ENCODE results near the gene GTF2F2. TPM values are rescaled to one million over a fixed set of nuclear protein-coding genes. Genes with fewer than 3 reads are reported as not detected.

GTF2F2 gene
- total and polyA plus RNA-seq, 7 donors = 18.5 to 32.7 (median 28.5) TPM

DNA sequence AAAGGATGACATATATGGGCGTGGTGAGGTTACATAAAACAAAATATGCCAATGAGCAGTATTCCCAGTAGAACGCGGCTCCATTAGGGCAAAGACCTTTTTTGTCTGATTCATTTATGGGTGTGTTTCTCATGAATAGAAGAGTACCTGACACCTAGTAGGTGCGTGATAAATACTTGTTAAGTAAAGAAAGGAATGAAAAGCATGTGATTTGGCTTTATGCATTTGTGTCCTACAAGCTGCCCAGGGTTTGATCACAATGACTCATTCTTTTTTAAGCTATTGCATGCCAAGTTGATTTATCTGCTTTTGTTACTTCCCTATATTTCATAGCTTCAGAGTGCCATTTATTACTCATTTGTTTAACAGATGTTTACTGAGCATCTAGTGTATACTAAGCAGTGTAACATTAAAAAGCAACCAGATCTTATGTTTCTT is 99.6 kb downstream of the GTF2F2 start:
- Histone ChIP-seq H3K4me1 (peaks cover 0 to 51% (median 40%) of the 10 kb centered on the region in 4 donors), H3K27me3 (no peaks in the 10 kb centered on the region), H3K36me3 (no peaks in the 10 kb centered on the region), H3K27ac (peak overlapping the region in 3 of 4 donors; percentile 38 to 43 (median 41)), H3K4me3 (no peak overlapping the region), H3K9me3 (no peaks in the 10 kb centered on the region)
- intact Hi-C loops (cut with DNase I) = no loop called here
- 25 to 66% methylated on average over 4 of the region's 4 CpGs for WGBS, 2 donors
- DNase-seq = no peak
- TF ChIP-seq POLR2AphosphoS5 (IDR thresholded peaks at IDR 0.05) (peak in 1 of 4 donors; percentile 23), POLR2A (IDR thresholded peaks at IDR 0.05) (no peak), EP300 (IDR thresholded peaks at IDR 0.05) (no peak)
- TF ChIP-seq, protein P1, sequence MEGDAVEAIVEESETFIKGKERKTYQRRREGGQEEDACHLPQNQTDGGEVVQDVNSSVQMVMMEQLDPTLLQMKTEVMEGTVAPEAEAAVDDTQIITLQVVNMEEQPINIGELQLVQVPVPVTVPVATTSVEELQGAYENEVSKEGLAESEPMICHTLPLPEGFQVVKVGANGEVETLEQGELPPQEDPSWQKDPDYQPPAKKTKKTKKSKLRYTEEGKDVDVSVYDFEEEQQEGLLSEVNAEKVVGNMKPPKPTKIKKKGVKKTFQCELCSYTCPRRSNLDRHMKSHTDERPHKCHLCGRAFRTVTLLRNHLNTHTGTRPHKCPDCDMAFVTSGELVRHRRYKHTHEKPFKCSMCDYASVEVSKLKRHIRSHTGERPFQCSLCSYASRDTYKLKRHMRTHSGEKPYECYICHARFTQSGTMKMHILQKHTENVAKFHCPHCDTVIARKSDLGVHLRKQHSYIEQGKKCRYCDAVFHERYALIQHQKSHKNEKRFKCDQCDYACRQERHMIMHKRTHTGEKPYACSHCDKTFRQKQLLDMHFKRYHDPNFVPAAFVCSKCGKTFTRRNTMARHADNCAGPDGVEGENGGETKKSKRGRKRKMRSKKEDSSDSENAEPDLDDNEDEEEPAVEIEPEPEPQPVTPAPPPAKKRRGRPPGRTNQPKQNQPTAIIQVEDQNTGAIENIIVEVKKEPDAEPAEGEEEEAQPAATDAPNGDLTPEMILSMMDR (IDR thresholded peaks at IDR 0.05) = no peak

DNA sequence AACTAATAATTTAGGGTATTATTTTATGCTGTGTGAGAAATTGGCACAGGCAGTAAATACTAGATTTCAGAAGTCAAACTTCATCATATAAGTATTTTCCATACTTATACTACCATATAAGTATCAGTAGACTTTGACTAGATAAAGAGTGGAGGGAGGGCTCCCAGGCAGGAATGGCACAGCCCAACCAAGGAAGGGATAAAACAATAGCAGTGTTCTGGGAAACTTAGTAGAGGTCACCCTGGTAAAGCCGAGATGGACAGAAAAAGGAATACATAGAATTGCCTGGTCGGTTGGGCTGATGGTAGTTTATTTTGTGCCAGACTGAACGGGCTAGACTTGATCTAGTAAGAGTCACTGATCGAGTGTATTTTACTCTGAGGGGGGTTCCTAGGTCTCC is 100.1 kb downstream of the GTF2F2 start:
- 97% methylated on average over 4 of the region's 4 CpGs for WGBS, 2 donors
- TF ChIP-seq EP300 (IDR thresholded peaks at IDR 0.05) (no peak), POLR2AphosphoS5 (IDR thresholded peaks at IDR 0.05) (no peak), POLR2A (IDR thresholded peaks at IDR 0.05) (no peak)
- TF ChIP-seq, protein P1 (IDR thresholded peaks at IDR 0.05) = no peak
- Histone ChIP-seq H3K27me3 (no peaks in the 10 kb centered on the region), H3K4me1 (peaks cover 0 to 47% (median 37%) of the 10 kb centered on the region in 4 donors), H3K27ac (peak overlapping the region in 3 of 4 donors; percentile 11 to 43 (median 41)), H3K9me3 (no peaks in the 10 kb centered on the region), H3K36me3 (no peaks in the 10 kb centered on the region), H3K4me3 (no peak overlapping the region)
- DNase-seq = no peak
- intact Hi-C loops (cut with DNase I) = no loop called here

DNA sequence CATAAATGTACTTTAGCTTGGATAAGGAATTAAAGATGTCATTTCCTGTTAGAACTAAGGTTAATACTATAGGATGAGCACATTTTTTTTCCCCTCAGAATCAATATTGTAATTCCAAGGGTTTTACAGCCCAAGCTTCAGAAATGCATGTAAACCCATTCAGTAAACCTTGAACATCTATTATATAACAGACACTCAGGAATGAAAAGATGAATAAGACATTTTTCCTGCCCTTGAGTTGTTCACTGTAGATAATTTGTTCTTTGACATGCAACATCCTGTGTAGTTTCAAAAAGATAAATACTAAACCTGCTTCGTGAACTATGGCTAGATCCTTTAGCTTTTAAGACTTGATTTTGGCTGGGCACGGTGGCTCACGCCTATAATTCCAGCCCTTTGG is 102.2 kb downstream of the GTF2F2 start:
- H3K9me3 ChIP-seq = no peaks in the 10 kb centered on the region
- no peaks in the 10 kb centered on the region for H3K36me3 ChIP-seq
- H3K27me3 ChIP-seq = no peaks in the 10 kb centered on the region
- no peak overlapping the region for H3K4me3 ChIP-seq
- intact Hi-C loops (cut with DNase I) = no loop called here
- peak overlapping the region in 1 of 4 donors; percentile 13 for H3K27ac ChIP-seq
- peaks cover 0 to 35% (median 26%) of the 10 kb centered on the region in 4 donors for H3K4me1 ChIP-seq
- DNase-seq = no peak
- TF ChIP-seq POLR2AphosphoS5 (IDR thresholded peaks at IDR 0.05) = peak in 1 of 4 donors; percentile 43
- TF ChIP-seq, protein P1 (IDR thresholded peaks at IDR 0.05) = no peak
- WGBS, 2 donors = 94 to 95% methylated on average over 3 of the region's 3 CpGs

DNA sequence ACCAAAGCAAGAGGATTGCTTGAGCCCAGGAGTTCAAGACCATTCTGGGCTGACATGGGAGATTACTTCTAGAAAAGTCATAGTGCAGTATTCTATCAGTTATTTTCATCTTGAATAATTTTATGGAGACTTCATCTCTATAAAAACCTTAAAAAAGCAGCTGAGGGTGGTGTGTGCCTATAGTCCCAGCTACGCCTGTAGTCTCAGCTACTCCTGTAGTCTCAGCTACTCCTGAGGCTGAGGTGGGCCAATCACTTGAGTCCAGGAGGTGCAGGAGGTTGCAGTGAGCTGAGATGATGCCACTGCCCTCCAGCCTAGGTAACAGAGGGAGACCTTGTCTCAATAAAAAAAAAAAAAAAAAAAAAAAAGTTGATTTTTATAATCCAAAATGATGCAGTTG is 102.6 kb downstream of the GTF2F2 start:
- Histone ChIP-seq H3K36me3 (no peaks in the 10 kb centered on the region), H3K4me1 (peaks cover 0 to 32% (median 25%) of the 10 kb centered on the region in 4 donors), H3K27ac (peak overlapping the region in 1 of 4 donors; percentile 13), H3K4me3 (no peak overlapping the region), H3K27me3 (no peaks in the 10 kb centered on the region), H3K9me3 (no peaks in the 10 kb centered on the region)
- 96 to 97% methylated on average over 1 of the region's 1 CpG for WGBS, 2 donors
- DNase-seq = no peak
- intact Hi-C loops (cut with DNase I) = no loop called here
- no peak for TF ChIP-seq EP300 (IDR thresholded peaks at IDR 0.05)
- TF ChIP-seq, protein P1 (IDR thresholded peaks at IDR 0.05) = no peak
- no peak for TF ChIP-seq POLR2A (IDR thresholded peaks at IDR 0.05)

DNA sequence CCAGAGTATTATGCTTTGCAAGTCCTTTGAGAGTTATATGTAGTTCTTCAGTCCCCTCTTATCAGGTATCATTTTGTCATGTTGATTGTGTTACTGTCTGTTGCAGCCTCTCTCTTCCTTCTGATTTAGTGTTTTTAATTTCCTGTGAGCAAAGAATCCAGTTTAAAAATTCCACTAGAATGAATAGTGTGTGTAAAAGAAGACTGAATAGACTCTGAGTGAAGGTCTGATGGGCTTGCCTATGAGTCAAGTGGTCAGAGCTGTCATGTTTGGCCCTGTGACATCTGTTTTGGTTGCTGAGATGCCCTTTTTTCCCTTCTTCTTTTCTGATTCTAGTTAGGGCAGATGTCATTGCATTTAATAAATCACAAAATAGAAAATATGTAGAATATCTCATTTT is 103.9 kb downstream of the GTF2F2 start:
- intact Hi-C loops (cut with DNase I) = no loop called here
- Histone ChIP-seq H3K27ac (no peak overlapping the region), H3K4me3 (no peak overlapping the region), H3K36me3 (no peaks in the 10 kb centered on the region), H3K4me1 (peaks cover 0 to 20% (median 17%) of the 10 kb centered on the region in 4 donors), H3K9me3 (no peaks in the 10 kb centered on the region), H3K27me3 (no peaks in the 10 kb centered on the region)
- TF ChIP-seq, protein P1 (IDR thresholded peaks at IDR 0.05) = no peak
- no peak for TF ChIP-seq POLR2AphosphoS5 (IDR thresholded peaks at IDR 0.05)
- no peak for TF ChIP-seq EP300 (IDR thresholded peaks at IDR 0.05)
- no peak for TF ChIP-seq POLR2A (IDR thresholded peaks at IDR 0.05)
- no peak for DNase-seq
